HepG2 (cell line): ENCODE measurements around the gene FAM161A. TPM values are rescaled to one million over a fixed set of nuclear protein-coding genes. Genes with fewer than 3 reads are reported as not detected.
A peak's percentile ranks its signal among the peaks of the same experiment; 100 is the strongest.

ENCODE experiments used
- BATF2 ChIP-seq: sonication (generic); formaldehyde crosslinking; IDR thresholded peaks from 2 replicates; pipeline ENCODE4 v1.8.0; 2022; ENCODE audit warnings: mild to moderate bottlenecking, missing genetic modification reagents, moderate library complexity
- IKZF4 ChIP-seq: sonication (generic); formaldehyde crosslinking; IDR thresholded peaks from 2 replicates; pipeline ENCODE4 v1.5.1; 2020; ENCODE audit warnings: borderline replicate concordance, mild to moderate bottlenecking, low read depth, missing genetic modification reagents; ENCODE audit errors: not compliant biosample characterization
- MEF2D ChIP-seq: sonication (generic); formaldehyde crosslinking; IDR thresholded peaks from 2 replicates; pipeline ENCODE4 v1.5.1; 2020; ENCODE audit warnings: mild to moderate bottlenecking, missing genetic modification reagents
- MZF1 ChIP-seq: sonication (generic); formaldehyde crosslinking; IDR thresholded peaks from 2 replicates; pipeline ENCODE4 v1.8.1; 2023; ENCODE audit warnings: mild to moderate bottlenecking, missing genetic modification reagents, borderline replicate concordance
- PTBP1 ChIP-seq: fragments of 200-400 bp; formaldehyde crosslinking; IDR thresholded peaks from 2 replicates; pipeline ENCODE4 v1.6.1; 2018; ENCODE audit warnings: low read length, low read depth; ENCODE audit not compliant: poor library complexity, severe bottlenecking
- RAD21 ChIP-seq: fragments of 450-650 bp; formaldehyde crosslinking; IDR thresholded peaks from 2 replicates; pipeline ENCODE4 v1.5.0; 2020; ENCODE audit warnings: mild to moderate bottlenecking
- ZBTB14 ChIP-seq: sonication (generic); formaldehyde crosslinking; IDR thresholded peaks from 2 replicates; pipeline ENCODE4 v1.4.0; 2020; ENCODE audit warnings: missing genetic modification reagents
- ZNF546 ChIP-seq: sonication (generic); formaldehyde crosslinking; conservative IDR thresholded peaks from 2 replicates; pipeline ENCODE4 v1.8.1; 2023; ENCODE audit warnings: mild to moderate bottlenecking, missing genetic modification reagents
- ZNF572 ChIP-seq: sonication (generic); formaldehyde crosslinking; IDR thresholded peaks from 2 replicates; pipeline ENCODE4 v1.5.1; 2020; ENCODE audit warnings: mild to moderate bottlenecking, missing genetic modification reagents
- ZNF598 ChIP-seq: sonication (generic); formaldehyde crosslinking; IDR thresholded peaks from 2 replicates; pipeline ENCODE4 v1.5.1; 2020; ENCODE audit warnings: mild to moderate bottlenecking, missing genetic modification reagents, borderline replicate concordance
- ZNF615 ChIP-seq: sonication (generic); formaldehyde crosslinking; IDR thresholded peaks from 2 replicates; pipeline ENCODE4 v1.5.0; 2020; ENCODE audit warnings: mild to moderate bottlenecking, missing genetic modification reagents, borderline replicate concordance
- ZNF747 ChIP-seq: sonication (generic); formaldehyde crosslinking; IDR thresholded peaks from 2 replicates; pipeline ENCODE4 v1.8.1; 2023; ENCODE audit warnings: missing genetic modification reagents, mild to moderate bottlenecking, borderline replicate concordance
- polyA plus RNA-seq, 8 experiments: library from polyadenylated mRNA; depleted of rRNA in 3 of 8; stranded (reverse) in 7 of 8; unstranded in 1 of 8; fragments of >200 nt; fragmentation: Illumina TruSeq in 4 of 8; extraction: Trizol in 4 of 8; gene quantifications; 2 replicates each; pipeline versions ENCODE4 v1.2.1 to v1.2.3, GENCODE V29; 2011 to 2016; ENCODE audit warnings: low read depth in 4 of 8, missing spikeins in 1 of 8, mixed read lengths in 1 of 8; ENCODE audit not compliant: insufficient read depth in 1 of 8
- total RNA-seq, 5 experiments: library from RNA; depleted of rRNA; stranded (reverse); fragments of >200 nt; fragmentation: Illumina TruSeq; extraction: Trizol; gene quantifications; 2 replicates each; pipeline ENCODE4 v1.2.3, GENCODE V29; 2016; ENCODE audit warnings: low read depth in 1 of 5
- TF ChIP-seq, protein P1 (sequence below): sonication (generic); formaldehyde crosslinking; IDR thresholded peaks from 2 replicates; pipeline ENCODE4 v1.5.0; 2020; ENCODE audit warnings: missing genetic modification reagents
- TF ChIP-seq, protein P2 (sequence below): sonication (generic); formaldehyde crosslinking; IDR thresholded peaks from 2 replicates; pipeline ENCODE4 v1.8.1; 2023; ENCODE audit warnings: missing genetic modification reagents, inconsistent platforms, borderline replicate concordance
- TF ChIP-seq, protein P3 (sequence below): sonication (generic); formaldehyde crosslinking; IDR thresholded peaks from 2 replicates; pipeline ENCODE4 v1.4.0; 2020; ENCODE audit warnings: missing genetic modification reagents
- TF ChIP-seq, protein P4 (sequence below): sonication (generic); formaldehyde crosslinking; conservative IDR thresholded peaks from 2 replicates; pipeline ENCODE4 v1.4.0; 2020; ENCODE audit warnings: missing genetic modification reagents

The FAM161A gene
- total and polyA plus RNA-seq, 2 of the 13 experiments (the other 11 are each of a cell fraction or from before 2014, with no cell fraction given) = 2.7 to 3.4 TPM

DNA sequence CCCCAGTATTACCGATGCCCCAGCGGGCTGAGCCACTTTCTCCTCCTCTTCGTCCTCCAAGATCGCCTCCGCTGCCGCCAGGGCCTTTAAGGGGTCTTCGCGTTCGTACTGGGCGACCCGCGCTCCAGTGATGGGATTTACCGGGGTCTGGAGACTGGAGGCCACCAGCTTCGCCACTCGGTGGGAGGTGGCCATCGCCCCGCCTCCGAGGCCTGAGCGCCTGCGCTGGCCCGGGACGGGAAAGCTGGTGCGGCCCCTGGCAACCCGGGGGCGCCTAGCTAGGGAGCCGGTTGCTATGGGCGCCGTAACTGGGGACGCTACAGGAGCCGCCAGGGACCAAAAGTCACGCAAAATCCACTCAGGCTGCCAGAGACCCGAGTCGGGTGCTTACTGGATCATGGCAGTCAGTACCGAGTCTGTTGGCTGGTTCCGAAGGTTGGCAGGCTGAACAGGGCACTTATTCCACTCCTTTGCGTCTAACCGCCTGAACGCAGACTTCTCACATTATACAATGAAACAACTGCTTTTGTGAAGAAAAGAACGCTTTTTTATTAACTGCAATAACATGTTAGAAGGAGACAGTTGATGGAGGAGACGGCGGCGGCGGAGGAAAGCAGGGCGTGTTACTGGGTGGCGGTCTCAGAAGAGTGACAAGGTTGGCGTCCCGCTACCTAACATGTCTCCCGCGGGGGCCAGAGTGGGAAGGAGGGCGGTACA, at the start of gene FAM161A (continued):
- TF ChIP-seq, protein P1, sequence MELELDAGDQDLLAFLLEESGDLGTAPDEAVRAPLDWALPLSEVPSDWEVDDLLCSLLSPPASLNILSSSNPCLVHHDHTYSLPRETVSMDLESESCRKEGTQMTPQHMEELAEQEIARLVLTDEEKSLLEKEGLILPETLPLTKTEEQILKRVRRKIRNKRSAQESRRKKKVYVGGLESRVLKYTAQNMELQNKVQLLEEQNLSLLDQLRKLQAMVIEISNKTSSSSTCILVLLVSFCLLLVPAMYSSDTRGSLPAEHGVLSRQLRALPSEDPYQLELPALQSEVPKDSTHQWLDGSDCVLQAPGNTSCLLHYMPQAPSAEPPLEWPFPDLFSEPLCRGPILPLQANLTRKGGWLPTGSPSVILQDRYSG (CRISPR knock-in tag) = no peak
- TF ChIP-seq ZNF546 (CRISPR knock-in tag) (peak; percentile 53; the same call in 1 of the 2 replicates), ZNF598 (CRISPR knock-in tag) (peak; percentile 84; the same call in 1 of the 2 replicates), ZNF615 (CRISPR knock-in tag) (no peak), BATF2 (0 out of 2 replicates have a peak, but pooled peaks have one; percentile 66), ZNF747 (CRISPR knock-in tag) (peak; percentile 75), IKZF4 (CRISPR knock-in tag) (peak; percentile 7), PTBP1 (peak; percentile 91), MZF1 (CRISPR knock-in tag) (no peak), MEF2D (peak; percentile 69), ZBTB14 (0 out of 2 replicates have a peak, but pooled peaks have one; percentile 1), ZNF572 (CRISPR knock-in tag) (peak; percentile 54), RAD21 (CRISPR knock-in tag) (no peak)
- TF ChIP-seq, protein P2, sequence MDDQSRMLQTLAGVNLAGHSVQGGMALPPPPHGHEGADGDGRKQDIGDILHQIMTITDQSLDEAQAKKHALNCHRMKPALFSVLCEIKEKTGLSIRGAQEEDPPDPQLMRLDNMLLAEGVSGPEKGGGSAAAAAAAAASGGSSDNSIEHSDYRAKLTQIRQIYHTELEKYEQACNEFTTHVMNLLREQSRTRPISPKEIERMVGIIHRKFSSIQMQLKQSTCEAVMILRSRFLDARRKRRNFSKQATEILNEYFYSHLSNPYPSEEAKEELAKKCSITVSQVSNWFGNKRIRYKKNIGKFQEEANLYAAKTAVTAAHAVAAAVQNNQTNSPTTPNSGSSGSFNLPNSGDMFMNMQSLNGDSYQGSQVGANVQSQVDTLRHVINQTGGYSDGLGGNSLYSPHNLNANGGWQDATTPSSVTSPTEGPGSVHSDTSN (CRISPR knock-in tag) = 0 out of 2 replicates have a peak, but pooled peaks have one; percentile 23
- TF ChIP-seq, protein P3, sequence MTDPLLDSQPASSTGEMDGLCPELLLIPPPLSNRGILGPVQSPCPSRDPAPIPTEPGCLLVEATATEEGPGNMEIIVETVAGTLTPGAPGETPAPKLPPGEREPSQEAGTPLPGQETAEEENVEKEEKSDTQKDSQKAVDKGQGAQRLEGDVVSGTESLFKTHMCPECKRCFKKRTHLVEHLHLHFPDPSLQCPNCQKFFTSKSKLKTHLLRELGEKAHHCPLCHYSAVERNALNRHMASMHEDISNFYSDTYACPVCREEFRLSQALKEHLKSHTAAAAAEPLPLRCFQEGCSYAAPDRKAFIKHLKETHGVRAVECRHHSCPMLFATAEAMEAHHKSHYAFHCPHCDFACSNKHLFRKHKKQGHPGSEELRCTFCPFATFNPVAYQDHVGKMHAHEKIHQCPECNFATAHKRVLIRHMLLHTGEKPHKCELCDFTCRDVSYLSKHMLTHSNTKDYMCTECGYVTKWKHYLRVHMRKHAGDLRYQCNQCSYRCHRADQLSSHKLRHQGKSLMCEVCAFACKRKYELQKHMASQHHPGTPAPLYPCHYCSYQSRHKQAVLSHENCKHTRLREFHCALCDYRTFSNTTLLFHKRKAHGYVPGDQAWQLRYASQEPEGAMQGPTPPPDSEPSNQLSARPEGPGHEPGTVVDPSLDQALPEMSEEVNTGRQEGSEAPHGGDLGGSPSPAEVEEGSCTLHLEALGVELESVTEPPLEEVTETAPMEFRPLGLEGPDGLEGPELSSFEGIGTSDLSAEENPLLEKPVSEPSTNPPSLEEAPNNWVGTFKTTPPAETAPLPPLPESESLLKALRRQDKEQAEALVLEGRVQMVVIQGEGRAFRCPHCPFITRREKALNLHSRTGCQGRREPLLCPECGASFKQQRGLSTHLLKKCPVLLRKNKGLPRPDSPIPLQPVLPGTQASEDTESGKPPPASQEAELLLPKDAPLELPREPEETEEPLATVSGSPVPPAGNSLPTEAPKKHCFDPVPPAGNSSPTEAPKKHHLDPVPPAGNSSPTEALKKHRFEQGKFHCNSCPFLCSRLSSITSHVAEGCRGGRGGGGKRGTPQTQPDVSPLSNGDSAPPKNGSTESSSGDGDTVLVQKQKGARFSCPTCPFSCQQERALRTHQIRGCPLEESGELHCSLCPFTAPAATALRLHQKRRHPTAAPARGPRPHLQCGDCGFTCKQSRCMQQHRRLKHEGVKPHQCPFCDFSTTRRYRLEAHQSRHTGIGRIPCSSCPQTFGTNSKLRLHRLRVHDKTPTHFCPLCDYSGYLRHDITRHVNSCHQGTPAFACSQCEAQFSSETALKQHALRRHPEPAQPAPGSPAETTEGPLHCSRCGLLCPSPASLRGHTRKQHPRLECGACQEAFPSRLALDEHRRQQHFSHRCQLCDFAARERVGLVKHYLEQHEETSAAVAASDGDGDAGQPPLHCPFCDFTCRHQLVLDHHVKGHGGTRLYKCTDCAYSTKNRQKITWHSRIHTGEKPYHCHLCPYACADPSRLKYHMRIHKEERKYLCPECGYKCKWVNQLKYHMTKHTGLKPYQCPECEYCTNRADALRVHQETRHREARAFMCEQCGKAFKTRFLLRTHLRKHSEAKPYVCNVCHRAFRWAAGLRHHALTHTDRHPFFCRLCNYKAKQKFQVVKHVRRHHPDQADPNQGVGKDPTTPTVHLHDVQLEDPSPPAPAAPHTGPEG = peak; percentile 62; the same call in 1 of the 2 replicates
- TF ChIP-seq, protein P4, sequence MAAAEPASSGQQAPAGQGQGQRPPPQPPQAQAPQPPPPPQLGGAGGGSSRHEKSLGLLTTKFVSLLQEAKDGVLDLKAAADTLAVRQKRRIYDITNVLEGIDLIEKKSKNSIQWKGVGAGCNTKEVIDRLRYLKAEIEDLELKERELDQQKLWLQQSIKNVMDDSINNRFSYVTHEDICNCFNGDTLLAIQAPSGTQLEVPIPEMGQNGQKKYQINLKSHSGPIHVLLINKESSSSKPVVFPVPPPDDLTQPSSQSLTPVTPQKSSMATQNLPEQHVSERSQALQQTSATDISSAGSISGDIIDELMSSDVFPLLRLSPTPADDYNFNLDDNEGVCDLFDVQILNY (CRISPR knock-in tag) = peak; percentile 97
